Measurements from ENCODE around the gene TBX3. TPM values are rescaled to one million over a fixed set of nuclear protein-coding genes. Genes with fewer than 3 reads are reported as not detected.

The TBX3 gene
- total RNA-seq, 2 donors from 2014 or later: 0.81 to 3.5 TPM

GRCh38 chr12:114682106-114682784, 1.7 kb downstream of the TBX3 start:
- H3K27me3 ChIP-seq (replicated peaks; ENCODE audit: insufficient read depth): peaks cover 10% of the 10 kb centered on the region
- TF ChIP-seq, protein P1, sequence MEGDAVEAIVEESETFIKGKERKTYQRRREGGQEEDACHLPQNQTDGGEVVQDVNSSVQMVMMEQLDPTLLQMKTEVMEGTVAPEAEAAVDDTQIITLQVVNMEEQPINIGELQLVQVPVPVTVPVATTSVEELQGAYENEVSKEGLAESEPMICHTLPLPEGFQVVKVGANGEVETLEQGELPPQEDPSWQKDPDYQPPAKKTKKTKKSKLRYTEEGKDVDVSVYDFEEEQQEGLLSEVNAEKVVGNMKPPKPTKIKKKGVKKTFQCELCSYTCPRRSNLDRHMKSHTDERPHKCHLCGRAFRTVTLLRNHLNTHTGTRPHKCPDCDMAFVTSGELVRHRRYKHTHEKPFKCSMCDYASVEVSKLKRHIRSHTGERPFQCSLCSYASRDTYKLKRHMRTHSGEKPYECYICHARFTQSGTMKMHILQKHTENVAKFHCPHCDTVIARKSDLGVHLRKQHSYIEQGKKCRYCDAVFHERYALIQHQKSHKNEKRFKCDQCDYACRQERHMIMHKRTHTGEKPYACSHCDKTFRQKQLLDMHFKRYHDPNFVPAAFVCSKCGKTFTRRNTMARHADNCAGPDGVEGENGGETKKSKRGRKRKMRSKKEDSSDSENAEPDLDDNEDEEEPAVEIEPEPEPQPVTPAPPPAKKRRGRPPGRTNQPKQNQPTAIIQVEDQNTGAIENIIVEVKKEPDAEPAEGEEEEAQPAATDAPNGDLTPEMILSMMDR (IDR thresholded peaks at IDR 0.05): no peak
- no peak for ATAC-seq (ENCODE audit: insufficient number of reproducible peaks, low FRiP score, low read depth)
- no peaks in the 10 kb centered on the region for H3K36me3 ChIP-seq
- peak overlapping the region; percentile 87 for H3K4me3 ChIP-seq
- DNase-seq (ENCODE audit: low spot score): no peak
- H3K27ac ChIP-seq: no peak overlapping the region
- peaks cover 4 to 11% of the 10 kb centered on the region in 2 donors for H3K4me1 ChIP-seq (ENCODE audit: control insufficient read depth in 1 of 2, low read depth in 2 of 2)
- no peaks in the 10 kb centered on the region for H3K9me3 ChIP-seq

GRCh38 chr12:114681116-114681871, 2.7 kb downstream of the TBX3 start:
- Histone ChIP-seq H3K27ac (no peak overlapping the region), H3K4me3 (peak overlapping the region; percentile 21), H3K27me3 (replicated peaks; ENCODE audit: insufficient read depth) (peaks cover 1% of the 10 kb centered on the region), H3K36me3 (no peaks in the 10 kb centered on the region), H3K4me1 (ENCODE audit: control insufficient read depth in 1 of 2, low read depth in 2 of 2) (peaks cover 4 to 11% of the 10 kb centered on the region in 2 donors), H3K9me3 (no peaks in the 10 kb centered on the region)
- DNase-seq (ENCODE audit: low spot score): no peak
- TF ChIP-seq, protein P1 (IDR thresholded peaks at IDR 0.05): no peak
- no peak for ATAC-seq (ENCODE audit: insufficient number of reproducible peaks, low FRiP score, low read depth)

- DNase-seq (ENCODE audit: low spot score): no peak
- no peaks in the 10 kb centered on the region for H3K9me3 ChIP-seq
- no peaks in the 10 kb centered on the region for H3K36me3 ChIP-seq
- no peaks in the 10 kb centered on the region for H3K27me3 ChIP-seq (replicated peaks; ENCODE audit: insufficient read depth)
- H3K27ac ChIP-seq: no peak overlapping the region
- no peak for ATAC-seq (ENCODE audit: insufficient number of reproducible peaks, low FRiP score, low read depth)
- H3K4me1 ChIP-seq (ENCODE audit: control insufficient read depth in 1 of 2, low read depth in 2 of 2): peaks cover 4 to 9% of the 10 kb centered on the region in 2 donors
- no peak overlapping the region for H3K4me3 ChIP-seq
- TF ChIP-seq, protein P1 (IDR thresholded peaks at IDR 0.05): no peak
Measured at GRCh38 chr12:114680604-114681069, 3.3 kb downstream of the TBX3 start.

- DNase-seq (ENCODE audit: low spot score) (no peak), ATAC-seq (ENCODE audit: insufficient number of reproducible peaks, low FRiP score, low read depth) (no peak)
- Histone ChIP-seq H3K27ac (no peak overlapping the region), H3K36me3 (no peaks in the 10 kb centered on the region), H3K4me1 (ENCODE audit: control insufficient read depth in 1 of 2, low read depth in 2 of 2) (peaks cover 3 to 4% of the 10 kb centered on the region in 2 donors), H3K9me3 (no peaks in the 10 kb centered on the region), H3K27me3 (replicated peaks; ENCODE audit: insufficient read depth) (no peaks in the 10 kb centered on the region), H3K4me3 (no peak overlapping the region)
- TF ChIP-seq, protein P1 (IDR thresholded peaks at IDR 0.05): no peak
Measured at GRCh38 chr12:114679942-114680341, 4.0 kb downstream of the TBX3 start.

- Histone ChIP-seq H3K27ac (no peak overlapping the region), H3K36me3 (no peaks in the 10 kb centered on the region)
- no peak for ATAC-seq (ENCODE audit: insufficient number of reproducible peaks, low FRiP score, low read depth)
Measured at GRCh38 chr12:114679452-114679875, 4.5 kb downstream of the TBX3 start.

More at GRCh38 chr12:114679452-114679875, 4.5 kb downstream of the TBX3 start:
- Histone ChIP-seq H3K4me1 (ENCODE audit: control insufficient read depth in 1 of 2, low read depth in 2 of 2) (peaks cover 0 to 4% of the 10 kb centered on the region in 2 donors), H3K4me3 (no peak overlapping the region), H3K9me3 (no peaks in the 10 kb centered on the region), H3K27me3 (replicated peaks; ENCODE audit: insufficient read depth) (no peaks in the 10 kb centered on the region)
- TF ChIP-seq, protein P1 (IDR thresholded peaks at IDR 0.05): no peak
- no peak for DNase-seq (ENCODE audit: low spot score)

Measured in thoracic aorta (tissue), 2 donors.